ENCODE results near the gene ZNF804A.
"Not testable (repeated sequence)": the region's sequence is repeated elsewhere in the genome, so short reads cannot be mapped to it uniquely, and the experiment has no call there.

Gene ZNF804A

GRCh38 chr2:184727813-184728212, 129.5 kb downstream of the ZNF804A start:
- DNase-seq (ENCODE audit: low read depth), result no peak

- no peak for DNase-seq (ENCODE audit: low read depth)
Measured at GRCh38 chr2:184728411-184728810, 130.1 kb downstream of the ZNF804A start.

GRCh38 chr2:184729581-184729980, 131.3 kb downstream of the ZNF804A start:
- DNase-seq (ENCODE audit: low read depth), result no peak

- no peak for DNase-seq (ENCODE audit: low read depth)
Measured at GRCh38 chr2:184730288-184730687, 132.0 kb downstream of the ZNF804A start.

GRCh38 chr2:184734338-184734737, 136.0 kb downstream of the ZNF804A start:
- DNase-seq (ENCODE audit: low read depth), result no peak

GRCh38 chr2:184735611-184736010, 137.3 kb downstream of the ZNF804A start:
- no peak for DNase-seq (ENCODE audit: low read depth)

- DNase-seq (ENCODE audit: low read depth), result no peak
Measured at GRCh38 chr2:184743096-184743495, 144.8 kb downstream of the ZNF804A start.

- no peak for DNase-seq (ENCODE audit: low read depth)
Measured at GRCh38 chr2:184756161-184756560, 157.8 kb downstream of the ZNF804A start.

GRCh38 chr2:184756885-184757284, 158.6 kb downstream of the ZNF804A start:
- no peak for DNase-seq (ENCODE audit: low read depth)

GRCh38 chr2:184759557-184760255, 161.4 kb downstream of the ZNF804A start:
- DNase-seq (ENCODE audit: low read depth), result not testable (repeated sequence)

GRCh38 chr2:184760931-184761330, 162.6 kb downstream of the ZNF804A start:
- DNase-seq (ENCODE audit: low read depth), result no peak

- no peak for DNase-seq (ENCODE audit: low read depth)
Measured at GRCh38 chr2:184765112-184765895, 167.0 kb downstream of the ZNF804A start.

GRCh38 chr2:184767059-184767458, 168.7 kb downstream of the ZNF804A start:
- DNase-seq (ENCODE audit: low read depth), result no peak

- no peak for DNase-seq (ENCODE audit: low read depth)
Measured at GRCh38 chr2:184769023-184769422, 170.7 kb downstream of the ZNF804A start.

- DNase-seq (ENCODE audit: low read depth), result no peak
Measured at GRCh38 chr2:184769686-184770085, 171.4 kb downstream of the ZNF804A start.

GRCh38 chr2:184779777-184780176, 181.4 kb downstream of the ZNF804A start:
- DNase-seq (ENCODE audit: low read depth), result no peak

- no peak for DNase-seq (ENCODE audit: low read depth)
Measured at GRCh38 chr2:184780384-184780783, 182.1 kb downstream of the ZNF804A start.

GRCh38 chr2:184780944-184781343, 182.6 kb downstream of the ZNF804A start:
- DNase-seq (ENCODE audit: low read depth), result no peak

- DNase-seq (ENCODE audit: low read depth), result no peak
Measured at GRCh38 chr2:184783576-184783975, 185.2 kb downstream of the ZNF804A start.

GRCh38 chr2:184793176-184793575, 194.8 kb downstream of the ZNF804A start:
- no peak for DNase-seq (ENCODE audit: low read depth)

- no peak for DNase-seq (ENCODE audit: low read depth)
Measured at GRCh38 chr2:184799379-184799778, 201.1 kb downstream of the ZNF804A start.

GRCh38 chr2:184814421-184814820, 216.1 kb downstream of the ZNF804A start:
- no peak for DNase-seq (ENCODE audit: low read depth)

GRCh38 chr2:184815824-184816223, 217.5 kb downstream of the ZNF804A start:
- no peak for DNase-seq (ENCODE audit: low read depth)

GRCh38 chr2:184824597-184824996, 226.3 kb downstream of the ZNF804A start:
- no peak for DNase-seq (ENCODE audit: low read depth)
